HG02943 (cell line): ENCODE results near the gene EFCC1.

Experiments used
- ATAC-seq: cut with Tn5 transposase; IDR thresholded peaks from one replicate; pipeline ENCODE4 v1.9.1; 2021; ENCODE audit warnings: mild to moderate bottlenecking, low read depth, moderate library complexity; ENCODE audit not compliant: unreplicated experiment

The EFCC1 gene

DNA sequence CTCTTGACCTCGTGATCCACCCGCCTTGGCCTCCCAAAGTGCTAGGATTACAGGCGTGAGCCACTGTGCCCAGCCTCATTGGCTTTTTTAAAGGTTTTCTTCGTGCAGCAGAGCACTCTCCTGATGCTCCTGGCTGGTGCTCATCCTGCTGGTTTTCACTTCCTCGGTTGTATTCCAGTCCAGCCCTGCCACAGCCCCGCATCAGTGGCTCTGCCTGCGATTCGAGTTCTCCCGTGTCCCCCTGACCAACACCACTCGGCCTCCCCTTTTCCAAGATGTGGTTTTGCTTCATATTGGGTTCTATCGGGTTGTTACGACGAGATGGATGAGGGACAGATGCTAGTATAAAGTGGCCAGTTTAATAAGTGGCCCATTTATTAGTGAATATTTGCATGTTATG, 27.8 kb downstream of the EFCC1 start:
- no peak for ATAC-seq

DNA sequence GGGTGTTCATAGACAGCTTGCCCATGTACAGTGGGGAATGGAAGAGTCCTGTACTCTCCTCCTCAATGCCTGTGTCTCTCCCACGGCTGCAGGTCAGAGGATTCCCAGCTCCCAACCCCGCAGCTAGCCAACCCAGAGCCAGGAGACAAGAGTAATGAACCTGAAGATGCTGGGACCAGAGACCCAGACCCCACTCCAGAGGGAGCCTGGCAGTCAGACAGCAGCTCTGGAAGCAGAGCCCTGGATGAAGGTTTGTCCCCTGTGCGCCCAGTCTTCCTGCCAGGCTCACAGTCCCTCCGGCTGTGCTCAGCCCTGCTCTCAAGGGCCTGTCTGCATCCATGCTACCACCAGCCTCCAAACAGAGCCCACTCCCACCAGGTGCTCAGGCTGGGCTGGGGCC, 29.5 kb downstream of the EFCC1 start:
- no peak for ATAC-seq

DNA sequence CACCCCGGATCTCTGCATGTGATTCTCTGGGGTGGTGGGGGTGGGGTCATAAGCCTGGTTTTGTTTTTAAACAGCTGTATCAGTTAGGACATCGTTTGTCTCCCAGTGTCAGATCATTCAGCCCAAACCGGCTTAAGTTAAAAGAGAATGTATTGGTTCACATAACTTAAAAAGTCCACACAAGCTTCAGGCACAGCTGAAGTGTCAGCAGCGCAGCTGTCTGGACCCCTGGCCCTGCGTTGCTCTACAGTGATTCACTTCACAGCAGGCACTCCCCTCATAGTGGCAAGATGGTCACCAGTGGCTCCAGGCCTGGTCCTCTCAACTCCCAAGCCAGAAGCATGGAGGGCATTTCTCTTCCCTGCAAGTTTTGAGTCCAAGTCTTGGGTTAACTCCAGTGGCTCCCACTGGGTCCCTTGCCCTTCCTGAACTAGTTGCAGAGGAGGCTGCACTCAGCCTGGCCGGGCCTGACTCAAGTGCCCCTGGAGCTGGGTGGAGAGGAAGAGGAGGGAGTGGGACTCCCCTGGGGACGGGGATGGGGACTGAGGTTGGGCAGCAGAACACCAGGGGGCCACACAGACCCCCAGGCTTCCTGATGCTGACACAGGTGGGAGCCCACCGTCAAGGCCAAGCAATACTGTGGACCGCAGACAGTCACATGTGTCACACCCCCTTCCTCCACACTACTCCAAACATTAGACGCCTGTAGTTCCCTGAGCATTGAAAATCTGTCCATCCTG, 30.5 kb downstream of the EFCC1 start:
- ATAC-seq, result no peak

DNA sequence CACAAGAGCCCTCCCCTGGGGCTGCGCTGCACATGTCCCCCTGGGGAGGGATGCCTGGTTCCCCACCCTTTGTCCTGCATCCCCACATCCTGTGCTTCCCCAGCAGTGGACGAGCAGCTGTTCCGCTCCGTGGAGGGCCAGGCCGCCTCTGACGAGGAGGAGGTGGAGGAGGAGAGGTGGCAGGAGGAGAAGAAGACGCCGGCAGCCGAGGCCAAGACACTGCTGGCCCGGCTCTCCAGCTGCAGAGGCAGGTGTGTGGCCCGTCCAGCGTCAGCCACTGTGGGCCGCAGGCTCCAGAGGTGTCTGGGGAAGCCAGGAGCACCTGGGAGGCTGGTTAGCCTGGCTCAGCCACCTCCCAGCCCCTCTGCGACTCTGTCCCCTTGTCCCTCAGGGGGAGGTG, 31.6 kb downstream of the EFCC1 start:
- no peak for ATAC-seq

DNA sequence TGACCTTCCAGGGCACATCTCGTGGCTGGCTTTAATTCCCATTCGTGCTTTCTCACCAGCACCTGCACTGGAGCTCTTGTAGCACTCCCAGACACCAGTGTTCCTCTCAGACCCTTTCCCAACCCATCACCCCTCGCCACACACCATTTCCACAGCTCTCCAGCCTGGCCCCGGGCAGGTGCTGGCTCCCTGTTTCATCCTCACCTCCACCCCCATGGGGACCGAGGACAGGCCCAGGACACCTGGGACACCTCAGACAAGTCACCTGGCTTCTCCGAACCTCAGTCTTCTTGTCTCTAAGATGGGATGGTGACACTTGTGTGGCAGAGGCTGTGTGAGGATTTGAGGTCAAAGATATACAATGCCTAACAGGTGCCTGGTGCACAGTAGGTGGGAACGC, 32.0 kb downstream of the EFCC1 start:
- no peak for ATAC-seq

DNA sequence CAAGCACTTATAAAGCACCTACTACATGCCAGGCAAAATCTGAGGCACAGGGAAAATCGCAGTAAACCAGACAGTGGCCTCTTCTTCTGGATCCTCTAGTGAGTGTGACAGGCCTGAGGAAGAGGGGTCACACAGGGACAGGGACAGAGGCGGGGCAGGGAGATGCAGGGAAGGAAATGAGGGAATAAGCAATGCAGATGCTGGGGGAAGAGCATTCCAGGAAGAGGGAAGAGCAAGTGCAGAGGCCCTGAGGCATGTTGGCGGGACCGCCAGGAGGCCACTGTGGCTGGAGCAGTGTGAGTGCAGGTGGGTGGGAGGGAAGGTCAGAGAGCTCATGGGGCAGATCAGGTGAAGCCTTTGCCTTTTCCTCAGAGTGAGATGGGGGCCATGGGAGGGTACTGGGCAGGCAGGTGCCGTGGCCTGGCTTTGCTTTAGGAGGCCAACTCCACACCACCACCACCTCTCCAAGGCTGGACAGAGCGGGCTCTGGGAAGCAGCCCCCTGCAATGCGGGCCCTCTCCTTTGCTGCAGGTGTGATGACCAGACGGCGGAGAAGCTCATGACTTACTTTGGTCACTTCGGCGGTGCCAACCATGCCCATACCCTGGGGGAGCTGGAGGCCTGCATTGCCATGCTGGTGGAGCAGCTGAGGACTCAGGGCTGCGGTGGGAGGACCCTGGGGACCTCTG, 32.7 kb downstream of the EFCC1 start:
- ATAC-seq, result no peak

DNA sequence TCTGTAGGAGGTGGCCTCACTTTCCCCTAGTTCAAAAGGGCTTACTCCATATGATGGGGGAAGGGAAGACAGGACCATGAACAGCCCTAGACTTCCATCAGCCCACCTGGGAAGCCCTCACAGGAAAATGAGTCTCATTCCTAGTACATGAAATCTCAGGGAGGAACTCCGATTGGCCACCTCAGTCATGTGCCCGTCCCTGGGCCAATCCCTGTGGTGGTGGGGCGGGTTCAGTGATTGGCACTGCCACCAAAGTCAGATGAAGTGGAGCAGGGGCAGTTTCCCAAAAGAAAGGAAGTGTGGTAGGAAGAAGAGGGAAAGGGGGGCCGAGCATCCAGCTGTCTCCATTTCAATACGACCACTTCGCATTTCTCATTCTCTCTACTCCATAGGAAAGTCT, 33.5 kb downstream of the EFCC1 start:
- no peak for ATAC-seq

DNA sequence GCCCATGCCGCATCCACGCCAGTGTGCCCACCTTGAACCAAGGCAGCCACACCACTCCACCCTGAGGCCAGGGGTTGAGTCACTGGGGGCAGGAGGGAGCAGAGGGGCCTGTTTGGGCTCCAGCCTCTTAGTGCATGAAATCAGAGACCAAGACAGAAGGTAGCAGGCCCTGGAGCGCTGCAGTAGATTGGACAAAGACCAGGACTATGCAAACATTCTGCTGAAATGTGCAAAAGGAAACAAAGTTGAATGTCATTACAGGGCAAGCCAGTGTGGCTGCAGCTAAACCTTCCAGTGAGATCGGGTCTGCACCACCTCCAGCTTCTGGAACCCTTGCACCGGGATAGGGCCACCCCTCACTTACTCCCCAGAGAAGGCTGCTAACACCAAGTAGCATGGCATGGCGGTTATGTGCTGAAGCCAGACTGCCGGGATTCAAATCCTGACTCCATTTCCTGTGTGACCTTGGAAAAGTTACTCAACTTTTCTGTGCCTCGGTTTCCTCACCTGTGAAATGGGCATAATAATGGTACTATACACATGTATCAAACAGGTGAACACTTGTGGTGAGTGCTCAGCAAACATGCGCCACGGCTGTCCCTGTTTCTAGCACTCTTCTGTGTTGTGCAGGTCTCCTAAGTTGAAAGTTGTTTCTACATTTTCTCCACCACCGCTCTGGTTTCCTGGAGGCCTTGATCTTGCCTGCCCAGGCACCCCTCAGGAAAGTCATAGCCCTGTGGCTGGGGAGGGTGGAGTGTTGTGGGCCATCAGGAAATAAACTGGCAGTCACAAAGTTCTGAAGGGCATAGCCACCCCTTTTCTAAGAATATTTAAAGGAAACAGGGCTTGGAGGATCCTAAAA, 34.5 kb downstream of the EFCC1 start:
- no peak for ATAC-seq

DNA sequence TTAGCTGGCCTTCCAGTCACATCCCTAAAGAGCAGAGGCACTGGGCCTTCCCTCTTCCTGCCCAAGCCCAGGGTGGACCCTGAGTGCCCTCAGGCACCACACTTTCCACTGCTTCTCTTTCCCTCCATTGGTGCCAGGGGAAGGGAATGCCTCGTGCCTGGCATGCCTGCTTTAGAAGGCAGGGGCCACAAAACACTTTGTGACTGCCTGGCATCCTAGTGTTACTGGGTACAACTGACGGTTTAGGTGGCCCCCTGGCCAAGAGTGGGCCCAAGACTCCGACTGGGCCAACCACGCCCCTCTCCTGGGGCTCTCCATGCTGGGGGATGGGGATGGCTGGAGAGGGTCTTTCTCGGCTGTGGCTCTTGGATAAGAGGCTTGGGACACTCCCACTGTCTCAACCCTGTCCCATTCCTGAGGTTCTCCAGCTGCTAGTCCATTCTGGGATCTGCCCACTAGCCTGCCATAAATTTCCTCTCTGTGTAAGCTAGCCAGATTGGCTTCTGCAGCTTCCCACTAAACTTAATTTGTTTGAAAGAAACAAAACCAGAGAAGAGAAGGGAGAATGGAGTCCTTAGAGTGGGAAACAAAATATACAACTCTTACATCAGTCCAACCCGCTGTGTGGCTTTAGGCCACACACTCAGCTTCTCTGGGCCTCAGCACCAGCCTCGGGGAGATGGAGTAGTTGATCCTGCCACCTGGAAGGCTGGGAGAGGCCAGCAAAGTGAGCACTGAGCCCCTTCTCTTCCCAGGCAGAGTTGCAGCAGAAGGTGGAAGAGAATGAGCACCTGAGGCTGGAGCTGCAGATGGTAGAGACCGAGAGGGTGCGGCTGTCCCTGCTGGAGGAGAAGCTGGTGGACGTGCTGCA, 35.4 kb downstream of the EFCC1 start:
- ATAC-seq, result no peak

DNA sequence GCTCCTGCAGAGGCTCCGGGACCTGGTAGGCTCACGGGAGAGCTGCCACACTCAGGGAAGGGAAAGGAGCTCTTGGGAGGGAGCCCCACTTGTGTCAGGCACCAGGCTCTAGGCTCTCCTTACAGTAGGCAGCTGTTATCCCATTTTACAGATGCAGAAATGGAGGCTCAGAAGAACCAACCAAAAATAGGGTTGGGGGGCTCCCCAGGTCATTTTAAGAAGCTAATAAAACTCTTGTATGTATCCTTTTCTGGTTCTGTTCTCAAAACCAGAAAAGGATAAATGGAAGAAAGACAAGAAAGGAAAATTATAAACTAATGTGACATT, 36.0 kb downstream of the EFCC1 start:
- ATAC-seq, result no peak

DNA sequence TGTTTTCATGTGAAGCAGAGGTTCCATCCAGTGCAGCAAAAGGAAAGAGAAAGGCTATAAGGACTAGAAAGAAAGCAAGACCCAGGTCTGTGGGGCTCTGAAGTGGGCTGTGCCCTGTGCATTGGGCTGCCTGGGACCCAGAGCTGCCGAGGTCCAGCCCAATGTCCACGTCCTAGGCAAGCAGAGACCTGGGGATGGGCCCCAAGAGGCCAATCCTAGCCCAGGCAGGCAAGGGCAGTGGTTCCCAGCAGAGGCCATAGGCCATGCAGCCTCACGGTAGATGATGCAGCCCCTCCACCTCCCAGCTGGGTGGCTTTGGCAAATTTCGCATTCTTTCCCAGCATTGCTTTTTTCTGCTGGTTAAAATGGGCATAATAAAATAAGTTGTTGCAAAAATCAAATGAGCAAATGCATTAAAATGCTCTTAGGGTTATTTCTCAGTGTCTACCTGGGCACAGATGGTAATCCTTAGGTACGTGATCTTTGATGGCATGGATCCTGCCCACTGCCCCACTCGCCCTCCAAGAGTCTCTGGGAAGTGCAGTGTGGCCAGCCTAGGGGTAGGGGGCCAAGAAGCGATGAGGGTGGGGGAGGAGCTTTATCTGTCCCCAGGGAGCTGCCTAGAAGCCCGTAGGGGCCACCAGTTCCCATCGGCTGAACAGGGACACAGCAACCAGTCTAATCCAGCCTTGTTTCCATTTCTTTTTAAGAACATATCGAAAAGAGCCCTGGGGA, 37.2 kb downstream of the EFCC1 start:
- no peak for ATAC-seq

DNA sequence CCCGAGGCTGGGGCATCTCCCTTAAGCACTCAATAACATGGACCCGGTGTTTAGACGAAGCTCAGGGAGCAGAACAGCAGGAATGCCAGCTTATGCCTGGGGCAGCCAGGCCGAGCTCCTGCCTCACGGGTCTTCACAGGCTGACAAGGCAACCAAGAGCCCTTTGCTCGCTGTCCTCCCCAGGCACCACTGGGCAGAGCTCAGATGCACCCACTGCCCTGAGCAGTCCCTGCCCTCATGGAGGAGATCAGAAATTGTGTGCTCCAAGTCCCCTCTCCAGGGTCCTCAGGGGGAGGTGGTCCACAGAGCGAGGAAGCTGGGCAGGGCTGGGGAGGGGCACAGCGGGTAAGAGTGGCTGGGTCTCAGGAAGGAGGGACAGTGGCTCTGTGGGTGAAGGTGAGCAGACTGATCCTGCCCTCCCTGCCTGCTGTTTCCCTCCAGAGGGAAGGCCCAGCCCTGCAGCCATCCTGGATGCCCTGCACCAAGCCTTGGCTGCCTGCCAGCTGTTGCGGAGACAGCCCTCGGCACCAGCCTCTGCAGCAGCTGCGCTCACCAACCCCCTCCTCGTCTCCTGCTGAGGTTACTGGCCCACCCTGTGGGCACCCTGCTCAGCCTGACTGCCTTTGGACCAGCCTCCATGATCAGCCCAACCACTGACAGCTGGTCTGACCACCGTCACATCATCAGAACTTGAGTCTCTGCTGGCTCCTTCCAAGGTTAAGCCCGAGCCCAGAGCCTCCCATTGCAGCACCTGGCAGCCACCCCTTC, 38.4 kb downstream of the EFCC1 start:
- ATAC-seq, result no peak

DNA sequence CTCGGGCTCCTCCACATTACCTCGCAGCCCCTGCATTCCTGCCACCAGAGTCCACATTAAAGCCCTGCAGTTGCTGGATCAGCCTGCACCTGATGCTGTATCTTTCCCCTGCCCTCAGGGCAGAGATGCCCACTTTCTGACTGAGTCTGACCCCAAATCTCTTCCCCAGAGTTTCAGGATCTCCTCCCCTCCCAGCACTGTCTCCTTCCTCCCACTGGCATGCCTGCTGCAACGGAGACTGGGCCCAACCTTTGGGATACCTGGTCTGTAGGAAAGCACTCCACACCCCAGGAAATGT, 38.9 kb downstream of the EFCC1 start:
- no peak for ATAC-seq

DNA sequence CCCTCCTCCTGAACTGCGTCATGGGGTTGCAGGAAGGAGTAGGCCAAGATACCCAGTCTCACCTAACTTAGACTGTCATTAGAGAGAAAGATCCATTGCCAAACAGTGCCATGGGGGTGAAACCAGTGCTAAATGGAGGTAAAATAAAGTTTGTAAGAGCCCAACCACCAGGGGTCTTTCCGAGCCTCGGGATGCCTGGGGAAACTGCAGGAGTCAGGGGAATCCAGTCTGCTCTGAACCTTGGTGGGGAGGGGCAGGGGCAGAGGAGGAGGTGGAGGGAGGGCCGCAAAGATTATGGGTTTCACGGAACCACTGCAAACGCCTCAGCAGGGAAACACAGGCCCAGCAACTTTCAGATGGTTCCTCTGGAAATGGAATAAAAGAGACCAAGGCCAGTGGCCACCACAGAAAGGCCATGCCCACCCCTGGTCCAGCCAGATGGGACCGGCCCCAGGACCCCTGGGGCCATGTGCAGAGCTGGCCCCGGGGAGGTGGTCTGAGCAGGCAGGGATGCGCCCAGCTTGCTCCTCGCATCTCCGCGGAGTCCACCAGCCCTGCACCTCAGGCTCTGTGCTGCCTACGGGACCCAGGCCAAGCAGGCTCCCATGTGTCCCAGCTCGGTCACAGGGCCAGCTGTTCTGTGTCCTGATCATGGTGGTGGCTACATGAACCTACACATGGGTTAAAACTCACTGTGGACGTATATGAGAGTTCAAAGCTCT, 39.6 kb downstream of the EFCC1 start:
- no peak for ATAC-seq

DNA sequence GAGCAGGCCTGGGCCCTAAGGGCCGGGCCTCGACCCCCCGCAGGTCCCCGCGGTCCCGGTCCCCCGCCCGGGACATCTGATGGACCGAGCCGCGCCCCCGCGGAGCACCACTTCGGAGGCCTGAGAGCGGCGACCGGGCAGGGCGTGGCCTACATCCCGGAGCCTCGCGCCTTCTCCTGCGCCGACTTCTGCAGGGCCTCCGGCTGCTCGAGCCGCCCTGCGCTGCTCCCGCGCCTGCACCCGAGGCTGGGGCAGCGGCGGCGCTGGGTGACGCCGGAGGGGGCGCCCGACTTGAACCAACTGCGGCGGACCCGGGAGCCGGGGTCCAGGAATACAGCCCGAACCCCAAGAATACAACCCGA, 44.6 kb downstream of the EFCC1 start:
- ATAC-seq, result no peak

DNA sequence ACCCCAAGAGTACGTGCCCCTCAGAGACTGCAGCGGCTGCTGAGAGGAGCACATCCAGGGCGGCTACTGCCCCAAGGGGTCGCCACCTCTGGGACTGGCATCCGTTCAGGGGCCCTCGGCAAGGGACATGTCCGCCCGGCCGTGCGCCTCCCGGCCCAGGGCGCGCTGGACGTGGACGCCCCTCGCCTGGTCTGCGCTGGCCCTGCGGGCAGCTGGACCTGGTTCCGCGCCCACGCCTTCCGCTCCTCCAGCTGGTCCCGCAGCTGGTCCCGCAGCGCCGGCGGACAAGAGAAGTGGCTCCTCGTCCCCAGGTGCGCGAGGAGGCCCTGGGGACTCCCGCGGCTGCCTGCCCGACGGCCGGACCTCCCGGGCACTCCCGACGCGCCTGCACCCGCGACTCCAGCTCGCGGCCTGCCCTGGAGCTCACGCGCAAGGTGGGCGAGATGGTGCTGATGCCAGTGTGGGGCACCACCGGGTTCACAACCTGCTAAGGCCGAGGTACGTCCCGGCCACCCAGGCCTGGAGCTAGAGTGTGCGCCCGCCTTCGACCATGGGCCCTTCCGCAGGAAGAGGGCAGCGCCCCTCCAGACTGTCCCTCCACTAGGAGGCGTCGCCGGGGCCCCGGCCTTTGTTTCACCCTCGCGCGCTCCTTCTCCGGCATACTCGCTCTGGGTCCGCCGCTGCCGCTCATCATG, 45.1 kb downstream of the EFCC1 start:
- ATAC-seq, result no peak

DNA sequence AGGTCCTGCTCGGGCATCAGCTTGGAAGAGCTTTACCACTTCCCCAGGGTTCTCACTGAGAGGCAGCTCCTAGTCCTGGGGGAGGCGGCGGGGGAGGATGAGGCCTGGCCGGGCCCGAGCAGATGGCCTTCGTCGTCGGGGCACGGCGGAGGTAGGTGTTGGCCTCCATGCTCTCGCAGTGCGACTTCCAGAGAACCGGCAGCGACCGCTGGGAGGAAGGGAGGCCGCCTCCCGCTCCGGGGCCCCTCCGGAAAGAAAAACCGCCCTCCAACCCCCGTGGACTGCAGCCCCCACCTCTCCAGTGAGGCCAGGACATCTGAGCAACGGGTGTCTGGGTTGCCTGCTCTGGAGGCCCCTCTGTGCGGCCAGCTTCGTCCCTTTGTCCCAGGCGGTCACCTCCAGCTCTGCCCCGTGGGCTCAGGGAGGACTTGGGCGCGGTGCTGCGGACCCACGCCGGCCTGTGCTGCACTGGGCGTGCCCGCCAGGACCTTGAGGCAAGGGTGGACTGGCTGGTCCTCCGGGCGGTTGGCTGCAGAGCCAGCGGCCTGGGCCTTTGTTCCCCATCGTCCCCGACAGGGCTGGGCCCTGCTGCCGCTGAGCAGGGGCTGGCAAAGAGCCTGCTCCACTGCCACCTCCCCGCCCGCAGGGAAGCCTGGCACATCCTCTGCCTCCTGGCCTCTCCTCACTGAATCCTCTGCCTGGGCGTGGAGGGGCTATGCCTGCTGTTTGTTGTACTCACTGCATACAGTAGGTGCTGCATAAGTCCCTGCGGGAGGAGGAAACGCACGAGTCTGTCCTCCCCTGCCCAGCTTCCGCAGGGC, 45.8 kb downstream of the EFCC1 start:
- no peak for ATAC-seq

DNA sequence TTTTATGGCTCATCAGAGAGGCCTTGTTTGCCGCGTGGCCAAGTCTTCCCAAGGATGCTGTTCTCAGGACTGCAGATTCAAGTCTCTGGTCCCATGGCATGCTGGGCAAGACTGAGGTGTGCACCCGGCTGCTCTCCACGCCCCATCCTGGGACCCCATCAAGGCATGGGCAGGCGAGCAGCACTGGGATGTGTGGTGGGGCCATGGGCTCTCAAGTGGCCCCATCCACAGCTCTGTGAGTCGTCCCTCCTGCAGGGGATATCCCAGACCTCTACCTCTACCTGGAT, 46.4 kb downstream of the EFCC1 start:
- ATAC-seq, result no peak
